ENCODE results near the gene SNED1. TPM values are rescaled to one million over a fixed set of nuclear protein-coding genes. Genes with fewer than 3 reads are reported as not detected.

SNED1 gene
- total RNA-seq, 4 donors from 2014 or later, result 9.0 to 18.4 (median 17.1) TPM

- intact Hi-C loops (cut with DNase I; ENCODE audit: low total_unique reads), result no loop called here
- no peak overlapping the region for H3K4me3 ChIP-seq (ENCODE audit: low read depth, poor library complexity, severe bottlenecking)
- TF ChIP-seq CTCF (IDR thresholded peaks at IDR 0.05), result no peak
- 86 to 89% methylated on average over 11 of the region's 11 CpGs for WGBS, 2 donors
- DNase-seq (ENCODE audit: low spot score in 2 of 2), result peak in 1 of 2 donors; percentile 8
These were observed 4.0 kb downstream of the SNED1 start for GRCh38 chr2:241002275-241003046.

GRCh38 chr2:241003047-241003360 is 4.6 kb downstream of the SNED1 start:
- DNase-seq (ENCODE audit: low spot score in 2 of 2), result no peak
- WGBS, 2 donors, result 97 to 98% methylated on average over 7 of the region's 7 CpGs
- no peak for TF ChIP-seq POLR2A (IDR thresholded peaks at IDR 0.05)
- no peak for TF ChIP-seq CTCF (IDR thresholded peaks at IDR 0.05)
- intact Hi-C loops (cut with DNase I; ENCODE audit: low total_unique reads), result no loop called here
- H3K4me3 ChIP-seq (ENCODE audit: low read depth, poor library complexity, severe bottlenecking), result no peak overlapping the region

- TF ChIP-seq POLR2A (IDR thresholded peaks at IDR 0.05), result no peak
- TF ChIP-seq CTCF (IDR thresholded peaks at IDR 0.05), result no peak
- intact Hi-C loops (cut with DNase I; ENCODE audit: low total_unique reads), result no loop called here
- WGBS, 2 donors, result 100% methylated on average over 2 of the region's 2 CpGs
These were observed 5.0 kb downstream of the SNED1 start for GRCh38 chr2:241003369-241003768.

GRCh38 chr2:241003830-241004564 is 5.6 kb downstream of the SNED1 start:
- no peak for DNase-seq (ENCODE audit: low spot score in 2 of 2)
- no peak overlapping the region for H3K4me3 ChIP-seq (ENCODE audit: low read depth, poor library complexity, severe bottlenecking)
- TF ChIP-seq CTCF (IDR thresholded peaks at IDR 0.05), result no peak
- no peak for TF ChIP-seq POLR2A (IDR thresholded peaks at IDR 0.05)
- 95 to 100% methylated on average over 1 of the region's 1 CpG for WGBS, 2 donors
- intact Hi-C loops (cut with DNase I; ENCODE audit: low total_unique reads), result no loop called here

More at GRCh38 chr2:241003369-241003768, 5.0 kb downstream of the SNED1 start:
- H3K4me3 ChIP-seq (ENCODE audit: low read depth, poor library complexity, severe bottlenecking), result no peak overlapping the region
- DNase-seq (ENCODE audit: low spot score in 2 of 2), result peak in 1 of 2 donors; percentile 7

GRCh38 chr2:241005569-241005968 is 7.2 kb downstream of the SNED1 start:
- intact Hi-C loops (cut with DNase I; ENCODE audit: low total_unique reads), result no loop called here
- no peak overlapping the region for H3K4me3 ChIP-seq (ENCODE audit: low read depth, poor library complexity, severe bottlenecking)
- no peak for DNase-seq (ENCODE audit: low spot score in 2 of 2)
- 92 to 98% methylated on average over 2 of the region's 2 CpGs for WGBS, 2 donors
- no peak for TF ChIP-seq CTCF (IDR thresholded peaks at IDR 0.05)
- TF ChIP-seq POLR2A (IDR thresholded peaks at IDR 0.05), result no peak

All from lower leg skin (tissue), 4 donors.